IMR-90 (cell line): ENCODE measurements around the gene LRRC58. TPM values are rescaled to one million over a fixed set of nuclear protein-coding genes. Genes with fewer than 3 reads are reported as not detected.

Experiments
- ATAC-seq: fragments of 200-7000 bp; cut with Tn5 transposase; 2 replicates; pipeline ENCODE4 v1.9.1; 2020; ENCODE audit warnings: low read depth, mild to moderate bottlenecking, moderate library complexity
- BruUV-seq: library from RNA; stranded (reverse); fragments of 400-500 nt; replicated peaks from 2 replicates; lab custom pipeline; 2021; lab: Mats Ljungman, UMichigan
- CTCF ChIA-PET: fragments of 300-600 bp; formaldehyde crosslinking; extraction: SDS; loops from one replicate; lab custom pipeline; 2021; ENCODE audit warnings: antibody characterized with exemption; lab: Yijun Ruan, JAX
- POLR2A ChIA-PET: fragments of 300-600 bp; sonication (Branson Sonifier 250); formaldehyde crosslinking; loops from one replicate; lab custom pipeline; 2022; ENCODE audit warnings: antibody characterized with exemption; ENCODE audit not compliant: unreplicated experiment; lab: Charles Lee
- DNase-seq: peaks from one replicate; pipeline ENCODE4 v3.0.0; 2013
- H2AFZ ChIP-seq: replicated peaks from 2 replicates; pipeline ENCODE3; 2013; ENCODE audit warnings: low read length, mild to moderate bottlenecking; ENCODE audit not compliant: poor library complexity
- H2AK5ac ChIP-seq: 2 replicates; pipeline ENCODE4 v1.6.1; 2013; ENCODE audit warnings: low read depth, low read length, inconsistent platforms
- H2AK9ac ChIP-seq: replicated peaks from 2 replicates; pipeline ENCODE3; 2013; ENCODE audit warnings: mild to moderate bottlenecking, low read depth, low read length, moderate library complexity; ENCODE audit not compliant: poor library complexity
- H2BK120ac ChIP-seq: 2 replicates; pipeline ENCODE4 v1.6.1; 2013; ENCODE audit warnings: low read depth, low read length, inconsistent platforms
- H2BK15ac ChIP-seq: 3 replicates; pipeline ENCODE4 v1.6.1; 2013; ENCODE audit warnings: low read depth, low read length, inconsistent platforms
- H2BK20ac ChIP-seq: 2 replicates; pipeline ENCODE4 v1.6.1; 2013; ENCODE audit warnings: low read depth, mild to moderate bottlenecking, inconsistent platforms, low read length, moderate library complexity
- H2BK5ac ChIP-seq: 2 replicates; pipeline ENCODE4 v1.6.1; 2013; ENCODE audit warnings: mild to moderate bottlenecking, low read depth, low read length, inconsistent platforms; ENCODE audit not compliant: poor library complexity, severe bottlenecking
- H3K14ac ChIP-seq: replicated peaks from 2 replicates; pipeline ENCODE4 v1.6.1; 2013; ENCODE audit warnings: low read depth, low read length, inconsistent platforms
- H3K18ac ChIP-seq: 2 replicates; pipeline ENCODE4 v1.6.1; 2013; ENCODE audit warnings: low read depth, low read length, control low read depth
- H3K23ac ChIP-seq: 2 replicates; pipeline ENCODE4 v1.6.1; 2013; ENCODE audit warnings: low read depth, low read length, inconsistent platforms
- H3K27ac ChIP-seq: 2 replicates; pipeline ENCODE4 v1.5.1; 2013; ENCODE audit warnings: mild to moderate bottlenecking, control low read depth, low read length; ENCODE audit not compliant: insufficient read depth
- H3K27me3 ChIP-seq: 2 replicates; pipeline ENCODE4 v1.6.1; 2013; ENCODE audit warnings: low read length; ENCODE audit not compliant: control insufficient read depth, insufficient read depth
- H3K36me3 ChIP-seq: 2 replicates; pipeline ENCODE4 v1.6.1; 2013; ENCODE audit warnings: low read length, mixed read lengths; ENCODE audit not compliant: control insufficient read depth, insufficient read depth
- H3K4ac ChIP-seq: 2 replicates; pipeline ENCODE4 v1.6.1; 2013; ENCODE audit warnings: low read depth, low read length, inconsistent platforms
- H3K4me1 ChIP-seq: 2 replicates; pipeline ENCODE4 v1.6.1; 2013; ENCODE audit warnings: low read length, mixed read lengths; ENCODE audit not compliant: control insufficient read depth, insufficient read depth
- H3K4me2 ChIP-seq: 2 replicates; pipeline ENCODE4 v1.6.1; 2013; ENCODE audit warnings: low read depth, mild to moderate bottlenecking, control low read depth, low read length, moderate library complexity
- H3K4me3 ChIP-seq: 2 replicates; pipeline ENCODE4 v1.5.1; 2013; ENCODE audit warnings: low read depth, mild to moderate bottlenecking, control low read depth, low read length, moderate library complexity; ENCODE audit not compliant: insufficient read depth
- H3K56ac ChIP-seq: 2 replicates; pipeline ENCODE4 v1.6.1; 2013; ENCODE audit warnings: low read length, inconsistent platforms; ENCODE audit not compliant: insufficient read depth; ENCODE audit errors: extremely low read depth
- H3K79me1 ChIP-seq, 2 experiments: 2 replicates each; pipeline ENCODE4 v1.6.1; 2013; ENCODE audit warnings: low read length in 2 of 2, inconsistent platforms in 1 of 2, low read depth in 1 of 2
- H3K9ac ChIP-seq: 2 replicates; pipeline ENCODE4 v1.6.1; 2013; ENCODE audit warnings: low read depth, low read length, control low read depth
- H3K9me1 ChIP-seq: 2 replicates; pipeline ENCODE4 v1.6.1; 2013; ENCODE audit warnings: low read length, inconsistent platforms; ENCODE audit not compliant: insufficient read depth
- H3K9me3 ChIP-seq: 2 replicates; pipeline ENCODE4 v1.6.1; 2013; ENCODE audit warnings: low read length; ENCODE audit not compliant: control insufficient read depth, insufficient read depth
- H4K20me1 ChIP-seq: 2 replicates; pipeline ENCODE4 v1.6.1; 2013; ENCODE audit warnings: low read length, inconsistent platforms; ENCODE audit not compliant: insufficient read depth
- H4K5ac ChIP-seq: 2 replicates; pipeline ENCODE4 v1.6.1; 2013; ENCODE audit warnings: mild to moderate bottlenecking, low read depth, low read length, control low read depth
- H4K8ac ChIP-seq, 2 experiments: 2 replicates each; pipeline ENCODE4 v1.6.1; 2013; ENCODE audit warnings: low read depth in 2 of 2, low read length in 2 of 2, control low read depth in 1 of 2, inconsistent platforms in 1 of 2
- H4K91ac ChIP-seq: 2 replicates; pipeline ENCODE4 v1.6.1; 2013; ENCODE audit warnings: low read depth, low read length, inconsistent platforms; ENCODE audit not compliant: insufficient read depth
- BHLHE40 ChIP-seq: fragments of 150-350 bp; IDR thresholded peaks from 2 replicates; pipeline ENCODE4 v1.6.1; 2016; ENCODE audit warnings: mild to moderate bottlenecking, low read depth, low read length
- CEBPB ChIP-seq: IDR thresholded peaks from 2 replicates; pipeline ENCODE4 v1.6.1; 2012; ENCODE audit warnings: low read depth, low read length, improper control_type of control experiment
- CTCF ChIP-seq: conservative IDR thresholded peaks from 2 replicates; pipeline ENCODE4 v1.5.1; 2012; ENCODE audit warnings: mild to moderate bottlenecking, low read depth, low read length, improper control_type of control experiment
- ELK1 ChIP-seq: fragments of 150-350 bp; IDR thresholded peaks from 2 replicates; pipeline ENCODE4 v1.6.1; 2016; ENCODE audit warnings: low read depth, mild to moderate bottlenecking, low read length, moderate library complexity, borderline replicate concordance
- FOS ChIP-seq: fragments of 150-350 bp; IDR thresholded peaks from 2 replicates; pipeline ENCODE4 v1.6.1; 2016; ENCODE audit warnings: low read depth, low read length
- MAFK ChIP-seq: IDR thresholded peaks from 2 replicates; pipeline ENCODE4 v1.6.1; 2012; ENCODE audit warnings: low read depth, low read length, improper control_type of control experiment
- MAZ ChIP-seq: IDR thresholded peaks from 2 replicates; pipeline ENCODE4 v1.6.1; 2012; ENCODE audit warnings: low read depth, mild to moderate bottlenecking, low read length, improper control_type of control experiment, moderate library complexity, borderline replicate concordance
- MXI1 ChIP-seq: IDR thresholded peaks from 2 replicates; pipeline ENCODE4 v1.6.1; 2012; ENCODE audit warnings: low read depth, mild to moderate bottlenecking, low read length, moderate library complexity, borderline replicate concordance
- RAD21 ChIP-seq: IDR thresholded peaks from 2 replicates; pipeline ENCODE4 v1.6.1; 2012; ENCODE audit warnings: low read length, improper control_type of control experiment
- RCOR1 ChIP-seq: IDR thresholded peaks from 2 replicates; pipeline ENCODE4 v1.6.1; 2012; ENCODE audit warnings: mild to moderate bottlenecking, low read length, improper control_type of control experiment; ENCODE audit not compliant: insufficient replicate concordance
- RFX5 ChIP-seq: IDR thresholded peaks from 2 replicates; pipeline ENCODE4 v1.8.0; 2012; ENCODE audit warnings: low read depth, mild to moderate bottlenecking, low read length, moderate library complexity
- dilution Hi-C: fragments of 300-500 bp; cut with HindIII; formaldehyde crosslinking; loops from one replicate; pipeline ENCODE4 v1.14.3; 2018; ENCODE audit warnings: low sequenced_read_pairs; ENCODE audit not compliant: unreplicated experiment
- in situ Hi-C: fragments of 300-500 bp; cut with MboI; formaldehyde crosslinking; loops from 3 replicates; pipeline ENCODE4 v1.14.3; 2019; ENCODE audit warnings: low sequenced_read_pairs, inconsistent platforms, mixed read lengths
- intact Hi-C: fragments of 100-400 bp; cut with micrococcal nuclease; formaldehyde crosslinking; loops from 2 replicates; pipeline ENCODE4 v1.10.0; 2022
- polyA plus RNA-seq, 3 experiments: library from polyadenylated mRNA; depleted of rRNA; stranded (reverse); fragments of >200 nt; gene quantifications; 2 replicates each; pipeline ENCODE4 v1.2.3, GENCODE V29; 2012; ENCODE audit warnings: low replicate concordance in 1 of 3
- total RNA-seq: library from RNA; depleted of rRNA; stranded (reverse); fragments of >200 nt; gene quantifications from 2 replicates; pipeline ENCODE4 v1.2.3, GENCODE V29; 2012

Gene LRRC58
- total and polyA plus RNA-seq, 2 of the 4 experiments (the other 2 are of a cell fraction) = 5.0 to 13.4 TPM

- Histone ChIP-seq H4K8ac (no peak overlapping the region), H3K9ac (no peak overlapping the region), H2BK120ac (no peak overlapping the region), H2BK15ac (no peak overlapping the region), H3K9me3 (no peaks in the 10 kb centered on the region), H4K91ac (no peak overlapping the region), H3K79me1 (no peaks in the 10 kb centered on the region), H2AK5ac (no peak overlapping the region), H4K20me1 (no peaks in the 10 kb centered on the region), H3K56ac (no peak overlapping the region), H3K14ac (no peak overlapping the region), H2BK20ac (no peak overlapping the region), H3K9me1 (no peaks in the 10 kb centered on the region), H2AFZ (no peak overlapping the region), H3K4ac (no peak overlapping the region), H3K18ac (no peak overlapping the region), H2BK5ac (no peak overlapping the region), H3K27me3 (peaks cover 19% of the 10 kb centered on the region), H3K27ac (no peak overlapping the region), H3K4me3 (no peak overlapping the region), H4K5ac (no peak overlapping the region), H3K4me2 (no peak overlapping the region), H3K4me1 (no peaks in the 10 kb centered on the region), H2AK9ac (no peak overlapping the region), H3K23ac (no peak overlapping the region), H3K36me3 (no peaks in the 10 kb centered on the region)
- dilution Hi-C loops = no loop called here
- DNase-seq (no peak), ATAC-seq (no peak)
- TF ChIP-seq ELK1 (no peak), BHLHE40 (no peak), MAFK (no peak), MXI1 (no peak), RFX5 (no peak), FOS (no peak), RCOR1 (no peak), CEBPB (no peak), CTCF (no peak), MAZ (no peak), RAD21 (no peak)
- intact Hi-C loops = no loop called here
- CTCF ChIA-PET = interaction anchor here (0.7 kb wide), 1 partner anchor 9 kb away, joined by 3 read pairs; the partner anchor contains the start of gene LRRC58
- POLR2A ChIA-PET = no interaction called here
- no TSS peak for BruUV-seq
- in situ Hi-C loops = no loop called here
Measured at GRCh38 chr3:120357807-120358206, 8.7 kb upstream of the LRRC58 start.
